RWPE1 (cell line): ENCODE results near the gene LSG1.
A peak's percentile ranks its signal among the peaks of the same experiment; 100 is the strongest.

Experiments used
- CTCF ChIA-PET: fragments of 350-600 bp; sonication (Branson Sonifier 250); formaldehyde crosslinking; extraction: SDS; loops from one replicate; lab custom pipeline; 2021; lab: Yijun Ruan, JAX
- POLR2A ChIA-PET: fragments of 400-600 bp; formaldehyde crosslinking; extraction: SDS; loops from one replicate; lab custom pipeline; 2020; ENCODE audit warnings: antibody characterized with exemption; ENCODE audit not compliant: low non-redundant PET; lab: Yijun Ruan, JAX
- DNase-seq: peaks from one replicate; pipeline ENCODE4 v3.0.0; 2012; ENCODE audit warnings: low spot score
- H3K27ac ChIP-seq: fragments of 450-650 bp; 2 replicates; pipeline ENCODE4 v1.5.1; 2017
- TF ChIP-seq, protein P1 (sequence below): fragments of 450-650 bp; conservative IDR thresholded peaks from 2 replicates; pipeline ENCODE4 v1.5.1; 2017; ENCODE audit warnings: low read depth, mild to moderate bottlenecking

The LSG1 gene

DNA sequence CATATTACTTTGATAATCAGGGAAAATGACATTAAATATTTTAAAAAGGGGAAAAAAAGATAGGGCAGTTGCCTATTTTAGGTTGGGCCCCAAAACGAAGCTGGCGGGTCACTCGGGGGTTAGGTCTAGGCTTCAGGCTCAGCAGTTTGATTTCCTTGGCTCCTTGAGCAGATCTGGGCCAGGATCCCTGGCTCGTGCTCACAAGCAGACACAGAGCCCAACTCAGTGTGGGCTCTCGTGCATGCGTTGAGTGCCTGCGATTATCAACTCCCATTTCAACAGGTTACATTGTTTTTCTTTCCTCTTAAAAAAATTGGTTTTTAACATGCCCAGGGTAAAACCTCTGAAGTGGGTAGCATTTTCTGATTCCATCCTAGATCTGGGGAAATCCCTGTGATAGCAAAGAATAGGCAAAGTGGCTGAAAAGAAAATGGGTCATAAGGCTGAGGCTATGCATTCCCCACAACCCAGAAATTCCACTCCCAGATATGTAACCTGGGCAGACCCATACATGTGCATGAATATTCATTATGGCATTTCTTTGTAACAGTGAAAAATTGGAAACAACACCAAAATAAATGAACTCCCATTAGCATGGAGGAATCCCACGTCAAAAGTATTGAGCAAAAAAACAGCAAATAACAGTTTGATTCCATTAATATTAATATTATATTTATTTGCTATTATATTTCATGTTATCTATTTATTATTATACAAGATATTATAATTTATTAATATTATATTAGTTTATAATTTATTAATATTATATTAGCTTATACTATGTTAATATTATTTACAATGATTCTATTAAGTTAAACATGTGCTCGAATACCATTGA lies 41.5 kb upstream of the LSG1 start:
- POLR2A ChIA-PET: no interaction called here

DNA sequence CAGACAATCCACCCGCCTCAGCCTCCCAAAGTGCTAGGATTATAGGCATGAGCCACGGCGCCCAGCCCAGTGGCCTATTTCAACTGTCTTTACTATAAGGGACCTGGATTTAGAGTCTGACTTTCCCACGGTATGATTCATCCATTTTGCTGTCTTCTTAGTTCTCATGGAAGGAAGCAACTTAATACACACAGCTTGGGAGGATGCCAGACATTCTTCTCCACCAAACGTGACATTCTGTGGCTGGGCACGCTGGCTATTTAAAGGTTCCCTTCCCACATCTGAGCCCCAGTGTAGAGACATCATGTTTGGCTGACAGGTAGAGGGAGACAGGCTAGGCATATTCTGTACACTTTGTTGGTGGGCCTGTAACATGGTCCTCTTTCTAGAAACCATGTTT lies 39.9 kb upstream of the LSG1 start:
- no peak overlapping the region for H3K27ac ChIP-seq
- peak; percentile 63 for DNase-seq
- ChIA-PET CTCF (interaction anchor here (0.6 kb wide), 1 partner anchor 77 kb away, joined by 3 read pairs; no protein-coding TSS in a partner anchor), POLR2A (no interaction called here)
- TF ChIP-seq, protein P1, sequence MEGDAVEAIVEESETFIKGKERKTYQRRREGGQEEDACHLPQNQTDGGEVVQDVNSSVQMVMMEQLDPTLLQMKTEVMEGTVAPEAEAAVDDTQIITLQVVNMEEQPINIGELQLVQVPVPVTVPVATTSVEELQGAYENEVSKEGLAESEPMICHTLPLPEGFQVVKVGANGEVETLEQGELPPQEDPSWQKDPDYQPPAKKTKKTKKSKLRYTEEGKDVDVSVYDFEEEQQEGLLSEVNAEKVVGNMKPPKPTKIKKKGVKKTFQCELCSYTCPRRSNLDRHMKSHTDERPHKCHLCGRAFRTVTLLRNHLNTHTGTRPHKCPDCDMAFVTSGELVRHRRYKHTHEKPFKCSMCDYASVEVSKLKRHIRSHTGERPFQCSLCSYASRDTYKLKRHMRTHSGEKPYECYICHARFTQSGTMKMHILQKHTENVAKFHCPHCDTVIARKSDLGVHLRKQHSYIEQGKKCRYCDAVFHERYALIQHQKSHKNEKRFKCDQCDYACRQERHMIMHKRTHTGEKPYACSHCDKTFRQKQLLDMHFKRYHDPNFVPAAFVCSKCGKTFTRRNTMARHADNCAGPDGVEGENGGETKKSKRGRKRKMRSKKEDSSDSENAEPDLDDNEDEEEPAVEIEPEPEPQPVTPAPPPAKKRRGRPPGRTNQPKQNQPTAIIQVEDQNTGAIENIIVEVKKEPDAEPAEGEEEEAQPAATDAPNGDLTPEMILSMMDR: no peak

More for the DNA sequence above, 41.5 kb upstream of the LSG1 start:
- no peak overlapping the region for H3K27ac ChIP-seq
- TF ChIP-seq, protein P1: no peak
- CTCF ChIA-PET: no interaction called here
- no peak for DNase-seq

DNA sequence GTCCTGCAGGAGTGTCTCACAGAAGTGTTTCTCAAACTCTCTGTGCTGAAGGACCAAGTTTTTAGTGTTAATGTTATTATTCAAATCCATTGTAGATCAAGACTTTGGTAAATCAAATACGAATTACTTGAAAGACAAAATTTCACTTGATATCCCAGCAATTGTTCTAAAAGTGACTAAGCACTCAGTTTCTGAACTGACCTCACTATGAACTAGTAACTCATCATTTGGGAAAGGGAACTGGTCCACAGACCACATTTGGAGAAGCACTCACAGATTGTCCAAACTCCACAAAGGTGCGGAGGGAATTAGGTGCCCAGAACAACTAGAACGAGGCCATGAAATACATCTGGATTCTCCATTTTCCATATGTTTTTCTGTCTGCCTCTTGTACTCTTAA lies 39.3 kb upstream of the LSG1 start:
- TF ChIP-seq, protein P1: no peak
- no peak for DNase-seq
- no peak overlapping the region for H3K27ac ChIP-seq
- CTCF ChIA-PET: no interaction called here
- POLR2A ChIA-PET: no interaction called here

DNA sequence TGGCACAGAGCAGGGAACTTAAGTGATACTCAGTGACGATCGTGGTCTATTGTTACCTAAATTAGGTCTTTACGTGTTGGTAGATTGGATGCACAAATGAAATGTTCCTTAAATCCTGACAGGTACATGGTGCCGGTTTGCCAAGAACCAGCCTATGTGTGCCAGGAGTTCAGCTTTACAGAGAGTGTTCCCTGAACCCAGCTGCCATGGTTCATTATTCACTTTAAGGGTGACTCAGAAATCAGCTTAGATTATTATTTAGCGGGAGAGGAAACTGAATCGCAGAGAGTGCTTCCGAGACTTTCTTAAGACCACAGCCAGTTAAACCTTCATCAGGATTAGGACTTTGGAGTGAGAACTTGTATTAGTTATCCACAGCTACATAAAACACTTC lies 35.2 kb upstream of the LSG1 start:
- DNase-seq: no peak
- TF ChIP-seq, protein P1: no peak
- ChIA-PET CTCF (interaction anchor here (0.6 kb wide), 1 partner anchor 564 kb away, joined by 3 read pairs; the partner anchor contains the start of gene XXYLT1), POLR2A (no interaction called here)
- H3K27ac ChIP-seq: no peak overlapping the region

DNA sequence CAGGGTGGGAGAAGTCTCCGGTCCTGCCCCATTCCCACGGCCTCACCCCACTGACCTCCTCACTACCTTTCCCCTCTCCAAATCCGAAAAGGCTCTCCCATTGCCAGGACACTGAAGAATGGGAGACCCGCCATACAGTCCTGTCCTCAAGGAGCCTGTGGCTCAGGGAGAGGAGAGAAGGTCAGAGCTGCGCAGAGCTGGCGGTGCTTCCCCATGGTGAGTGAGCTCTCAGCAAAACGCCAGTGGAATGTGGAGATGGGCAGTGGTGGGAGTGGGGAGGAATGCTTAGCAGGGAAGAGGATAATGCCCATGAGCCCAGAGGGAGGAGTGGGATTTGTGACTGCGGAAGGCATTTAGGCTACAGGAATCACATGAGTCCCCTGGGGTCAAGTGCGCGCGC lies 33.8 kb upstream of the LSG1 start:
- CTCF ChIA-PET: interaction anchor here (0.8 kb wide), 1 partner anchor 409 kb away, joined by 4 read pairs; no protein-coding TSS in a partner anchor
- no peak for DNase-seq
- TF ChIP-seq, protein P1: no peak
- POLR2A ChIA-PET: no interaction called here
- H3K27ac ChIP-seq: no peak overlapping the region

DNA sequence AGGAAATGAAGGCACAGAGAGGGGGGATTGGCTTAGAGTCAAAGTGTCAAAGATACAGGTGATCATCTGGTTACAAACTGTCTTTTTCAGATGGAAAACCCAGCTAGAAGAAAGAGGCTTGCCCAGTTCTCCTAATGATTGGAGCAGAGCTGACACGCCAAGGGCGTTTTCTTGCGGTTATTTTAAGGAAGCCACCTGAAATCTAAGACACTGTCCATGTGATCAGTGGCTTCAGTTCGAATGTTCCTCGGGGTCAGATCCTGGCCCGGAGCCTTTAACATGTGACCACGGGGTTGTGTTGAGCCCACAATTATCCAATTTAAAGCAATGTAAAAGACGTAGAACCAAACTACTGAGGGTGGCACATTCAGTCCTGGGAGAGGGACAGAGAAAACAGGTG lies 33.2 kb upstream of the LSG1 start:
- no peak for DNase-seq
- POLR2A ChIA-PET: no interaction called here
- CTCF ChIA-PET: interaction anchor here (0.8 kb wide), 1 partner anchor 410 kb away, joined by 4 read pairs; no protein-coding TSS in a partner anchor

More for the DNA sequence above, 33.2 kb upstream of the LSG1 start:
- TF ChIP-seq, protein P1: no peak
- no peak overlapping the region for H3K27ac ChIP-seq
